Tibial nerve (tissue), 4 donors: ENCODE measurements around the gene GOLGA6L10.

Source experiments
- CTCF ChIP-seq, 5 experiments: fragments of 200-600 bp in 3 of 5; fragments of 450-650 bp in 2 of 5; sonication (generic) in 3 of 5; IDR thresholded peaks; one replicate each; pipeline ENCODE4 v1.5.1; 2016 to 2019; ENCODE audit warnings: antibody characterized with exemption in 5 of 5, mild to moderate bottlenecking in 3 of 5, moderate library complexity in 2 of 5
- EP300 ChIP-seq, 2 donors: sonication (generic); formaldehyde crosslinking; IDR thresholded peaks; one replicate each; pipeline ENCODE4 v1.6.1; 2017; ENCODE audit warnings: antibody characterized with exemption in 2 of 2, mild to moderate bottlenecking in 1 of 2
- POLR2A ChIP-seq, 2 donors: fragments of 450-650 bp; IDR thresholded peaks; one replicate each; pipeline ENCODE4 v1.6.1; 2017; ENCODE audit warnings: antibody characterized with exemption in 2 of 2, mild to moderate bottlenecking in 2 of 2, moderate library complexity in 2 of 2

GRCh38 chr15:82309802-82310201 is 39.5 kb downstream of the GOLGA6L10 start:
- TF ChIP-seq CTCF (IDR thresholded peaks at IDR 0.05) = no peak
- no peak for TF ChIP-seq POLR2A (IDR thresholded peaks at IDR 0.05)
- no peak for TF ChIP-seq EP300 (IDR thresholded peaks at IDR 0.05)
